Keratinocyte (primary cell): ENCODE results near the gene IFNG-AS1. TPM values are rescaled to one million over a fixed set of nuclear protein-coding genes. Genes with fewer than 3 reads are reported as not detected.

Source experiments
- DNase-seq: peaks from one replicate; pipeline ENCODE4 v3.0.0-alpha.2; 2011; ENCODE audit warnings: low read depth, missing footprints, low spot score
- FAIRE-seq: peaks from 2 replicates; lab custom pipeline; 2011; peaks lifted over from hg19 to GRCh38; lab: Jason Lieb, UNC
- H2AFZ ChIP-seq: 2 replicates; pipeline ENCODE4 v1.6.0; 2012; ENCODE audit warnings: low read length, control low read depth, inconsistent platforms; ENCODE audit not compliant: control insufficient read depth
- H3K27ac ChIP-seq: 2 replicates; pipeline ENCODE4 v1.5.1; 2011; ENCODE audit warnings: low read length; ENCODE audit not compliant: control insufficient read depth, insufficient read depth
- H3K27me3 ChIP-seq: 3 replicates; pipeline ENCODE4 v1.6.0; 2011; ENCODE audit warnings: low read length; ENCODE audit not compliant: control insufficient read depth, insufficient read depth; ENCODE audit errors: extremely low read depth
- H3K36me3 ChIP-seq, 2 experiments: 2 replicates in 1 of 2; 3 replicates in 1 of 2; pipeline ENCODE4 v1.5.1; 2011; ENCODE audit warnings: low read length in 2 of 2, mild to moderate bottlenecking in 1 of 2; ENCODE audit not compliant: control insufficient read depth in 2 of 2, insufficient read depth in 2 of 2; ENCODE audit errors: extremely low read depth in 1 of 2
- H3K4me1 ChIP-seq: 3 replicates; pipeline ENCODE4 v1.5.1; 2011; ENCODE audit warnings: low read length; ENCODE audit not compliant: control insufficient read depth, insufficient read depth; ENCODE audit errors: extremely low read depth
- H3K4me2 ChIP-seq: 3 replicates; pipeline ENCODE4 v1.6.0; 2011; ENCODE audit warnings: low read depth, low read length; ENCODE audit not compliant: control insufficient read depth, insufficient read depth; ENCODE audit errors: extremely low read depth
- H3K4me3 ChIP-seq, 3 experiments: fragments of 200-600 bp in 1 of 3; sonication (generic) in 1 of 3; 2 replicates in 2 of 3; 3 replicates in 1 of 3; pipeline ENCODE4 v1.5.1; 2011 to 2016; ENCODE audit warnings: low read length in 3 of 3, mild to moderate bottlenecking in 3 of 3, control low read depth in 2 of 3, inconsistent platforms in 1 of 3, low read depth in 1 of 3, mixed read lengths in 1 of 3, mixed run types in 1 of 3, moderate library complexity in 1 of 3; ENCODE audit not compliant: control insufficient read depth in 2 of 3, insufficient read depth in 2 of 3; ENCODE audit errors: extremely low read depth in 1 of 3
- H3K79me2 ChIP-seq: 2 replicates; pipeline ENCODE4 v1.6.0; 2012; ENCODE audit warnings: low read length; ENCODE audit not compliant: control insufficient read depth, insufficient read depth
- H3K9ac ChIP-seq: 3 replicates; pipeline ENCODE4 v1.6.0; 2011; ENCODE audit warnings: low read length; ENCODE audit not compliant: control insufficient read depth, insufficient read depth; ENCODE audit errors: extremely low read depth
- H3K9me1 ChIP-seq: 3 replicates; pipeline ENCODE4 v1.6.0; 2011; ENCODE audit warnings: low read length; ENCODE audit not compliant: control insufficient read depth, insufficient read depth; ENCODE audit errors: extremely low read depth
- H3K9me3 ChIP-seq: 2 replicates; pipeline ENCODE4 v1.5.1; 2012; ENCODE audit warnings: low read depth, low read length; ENCODE audit not compliant: control insufficient read depth
- H4K20me1 ChIP-seq: 3 replicates; pipeline ENCODE4 v1.6.0; 2011; ENCODE audit warnings: low read length; ENCODE audit not compliant: control insufficient read depth, insufficient read depth; ENCODE audit errors: extremely low read depth
- EZH2 ChIP-seq: IDR thresholded peaks from one replicate; pipeline ENCODE4 v1.6.1; 2012; ENCODE audit warnings: inconsistent platforms, mild to moderate bottlenecking, low read length, moderate library complexity
- dilution Hi-C: fragments of 300-500 bp; cut with MboI; formaldehyde crosslinking; loops from one replicate; pipeline ENCODE4 v1.7.0; 2020; ENCODE audit warnings: low sequenced_read_pairs; ENCODE audit not compliant: extremely low pct_ligation_motif_present
- polyA plus RNA-seq, 5 experiments: library from polyadenylated mRNA; depleted of rRNA in 3 of 5; stranded (reverse) in 3 of 5; stranded (forward) in 1 of 5; unstranded in 1 of 5; fragments of >200 nt; gene quantifications; 1 replicate in 1 of 5; 2 replicates in 3 of 5; 3 replicates in 1 of 5; pipeline versions ENCODE4 v1.2.1 to v1.2.3, GENCODE V29; 2011 to 2012; ENCODE audit warnings: missing spikeins in 2 of 5, low read depth in 1 of 5, low replicate concordance in 1 of 5
- TF ChIP-seq, protein P1 (sequence below), 3 experiments: IDR thresholded peaks in 1 of 3; conservative IDR thresholded peaks in 1 of 3; optimal IDR thresholded peaks in 1 of 3; 2 replicates in 2 of 3; 3 replicates in 1 of 3; pipeline versions ENCODE3 to v1.5.1; 2011; ENCODE audit warnings: low read length in 3 of 3, mild to moderate bottlenecking in 3 of 3, moderate library complexity in 2 of 3, control low read depth in 1 of 3, inconsistent platforms in 1 of 3; ENCODE audit not compliant: insufficient read depth in 2 of 3; ENCODE audit errors: extremely low read depth in 1 of 3

IFNG-AS1 gene
- polyA plus RNA-seq, 1 donor (not counting 4 experiments of a cell fraction or from before 2014, with no cell fraction given): not detected

DNA sequence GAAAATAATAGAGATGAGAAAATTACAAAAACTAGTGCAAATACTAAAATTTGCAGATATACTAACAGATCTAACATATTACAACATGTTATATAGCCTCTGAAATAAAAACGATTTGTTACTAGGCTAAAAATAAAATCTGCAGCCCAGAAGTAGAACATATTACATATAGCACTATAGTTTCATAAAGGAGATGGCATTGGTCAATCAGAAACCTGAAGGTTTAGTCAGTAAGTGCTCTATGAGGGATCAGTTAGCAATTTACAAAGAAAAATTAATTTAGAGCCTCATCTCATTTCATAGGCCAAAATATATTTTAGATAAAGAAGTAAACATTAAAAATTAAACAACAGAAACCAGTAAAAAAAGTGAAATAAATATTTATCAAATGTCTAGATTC lies 41.0 kb downstream of the IFNG-AS1 start:
- H3K27me3 ChIP-seq: no peaks in the 10 kb centered on the region
- no peaks in the 10 kb centered on the region for H3K9me1 ChIP-seq
- H3K27ac ChIP-seq: no peak overlapping the region
- no peak overlapping the region for H3K4me2 ChIP-seq
- H2AFZ ChIP-seq: no peak overlapping the region
- TF ChIP-seq, protein P1, sequence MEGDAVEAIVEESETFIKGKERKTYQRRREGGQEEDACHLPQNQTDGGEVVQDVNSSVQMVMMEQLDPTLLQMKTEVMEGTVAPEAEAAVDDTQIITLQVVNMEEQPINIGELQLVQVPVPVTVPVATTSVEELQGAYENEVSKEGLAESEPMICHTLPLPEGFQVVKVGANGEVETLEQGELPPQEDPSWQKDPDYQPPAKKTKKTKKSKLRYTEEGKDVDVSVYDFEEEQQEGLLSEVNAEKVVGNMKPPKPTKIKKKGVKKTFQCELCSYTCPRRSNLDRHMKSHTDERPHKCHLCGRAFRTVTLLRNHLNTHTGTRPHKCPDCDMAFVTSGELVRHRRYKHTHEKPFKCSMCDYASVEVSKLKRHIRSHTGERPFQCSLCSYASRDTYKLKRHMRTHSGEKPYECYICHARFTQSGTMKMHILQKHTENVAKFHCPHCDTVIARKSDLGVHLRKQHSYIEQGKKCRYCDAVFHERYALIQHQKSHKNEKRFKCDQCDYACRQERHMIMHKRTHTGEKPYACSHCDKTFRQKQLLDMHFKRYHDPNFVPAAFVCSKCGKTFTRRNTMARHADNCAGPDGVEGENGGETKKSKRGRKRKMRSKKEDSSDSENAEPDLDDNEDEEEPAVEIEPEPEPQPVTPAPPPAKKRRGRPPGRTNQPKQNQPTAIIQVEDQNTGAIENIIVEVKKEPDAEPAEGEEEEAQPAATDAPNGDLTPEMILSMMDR (optimal IDR thresholded peaks at IDR 0.05 in 1 of 3, IDR thresholded peaks at IDR 0.05 in 1 of 3, conservative IDR thresholded peaks at IDR 0.05 in 1 of 3; ENCODE audit: extremely low read depth in 1 of 3, insufficient read depth in 2 of 3, low read length in 3 of 3): no peak
- TF ChIP-seq EZH2: no peak
- DNase-seq: no peak
- no peaks in the 10 kb centered on the region for H3K79me2 ChIP-seq
- no peak overlapping the region for H3K4me3 ChIP-seq
- H4K20me1 ChIP-seq: no peaks in the 10 kb centered on the region
- H3K9me3 ChIP-seq: no peaks in the 10 kb centered on the region
- dilution Hi-C loops: no loop called here
- H3K36me3 ChIP-seq: no peaks in the 10 kb centered on the region
- no peak overlapping the region for H3K9ac ChIP-seq
- no peak for FAIRE-seq
- H3K4me1 ChIP-seq: no peaks in the 10 kb centered on the region

DNA sequence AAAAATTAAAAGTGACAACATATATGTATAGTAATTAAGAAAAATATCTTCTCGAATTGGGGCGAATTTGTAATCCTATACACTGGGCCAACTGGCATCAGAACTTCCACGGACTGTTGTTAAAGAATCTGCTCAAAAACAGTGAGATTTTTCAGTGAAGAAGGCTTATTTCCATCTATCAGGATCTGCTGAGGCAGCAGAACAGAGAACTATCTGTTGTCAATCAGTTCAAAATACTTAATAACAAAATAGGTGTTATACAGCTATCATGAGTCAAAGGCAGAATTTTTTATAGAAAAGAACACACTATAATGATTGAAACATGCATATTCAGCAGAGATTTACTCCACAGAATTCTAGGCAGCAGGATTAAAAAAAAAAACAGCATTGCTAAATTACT lies 41.9 kb downstream of the IFNG-AS1 start:
- H3K27me3 ChIP-seq: no peaks in the 10 kb centered on the region
- DNase-seq (no peak), FAIRE-seq (no peak)
- no peaks in the 10 kb centered on the region for H3K9me1 ChIP-seq
- no peaks in the 10 kb centered on the region for H4K20me1 ChIP-seq
- no peak overlapping the region for H3K27ac ChIP-seq
- no peaks in the 10 kb centered on the region for H3K36me3 ChIP-seq
- H3K79me2 ChIP-seq: no peaks in the 10 kb centered on the region
- no peak overlapping the region for H3K4me3 ChIP-seq
- dilution Hi-C loops: no loop called here
- H3K9ac ChIP-seq: no peak overlapping the region
- H2AFZ ChIP-seq: no peak overlapping the region
- H3K9me3 ChIP-seq: no peaks in the 10 kb centered on the region
- H3K4me1 ChIP-seq: no peaks in the 10 kb centered on the region
- TF ChIP-seq EZH2: no peak
- TF ChIP-seq, protein P1 (optimal IDR thresholded peaks at IDR 0.05 in 1 of 3, IDR thresholded peaks at IDR 0.05 in 1 of 3, conservative IDR thresholded peaks at IDR 0.05 in 1 of 3; ENCODE audit: extremely low read depth in 1 of 3, insufficient read depth in 2 of 3, low read length in 3 of 3): no peak
- no peak overlapping the region for H3K4me2 ChIP-seq
